Endothelial cell of umbilical vein (primary cell): ENCODE results near the gene CDKN2B-AS1.

Source experiments
- CTCF ChIP-seq, 2 donors: IDR thresholded peaks; 1 replicate in 1 of 2; 2 replicates in 1 of 2; pipeline ENCODE4 v1.5.1; 2011; ENCODE audit warnings: low read length in 2 of 2, mild to moderate bottlenecking in 2 of 2, moderate library complexity in 2 of 2, control low read depth in 1 of 2, inconsistent platforms in 1 of 2, low read depth in 1 of 2; ENCODE audit not compliant: insufficient read depth in 1 of 2; ENCODE audit errors: extremely low read depth in 1 of 2
- EZH2 ChIP-seq: IDR thresholded peaks from 2 replicates; pipeline ENCODE4 v1.6.1; 2012; ENCODE audit warnings: borderline replicate concordance, low read depth, mild to moderate bottlenecking, moderate library complexity, low read length, inconsistent platforms; ENCODE audit not compliant: severe bottlenecking
- GATA2 ChIP-seq: IDR thresholded peaks from 2 replicates; pipeline ENCODE4 v1.7.0; 2011; ENCODE audit warnings: low read depth, mild to moderate bottlenecking, moderate library complexity, mixed read lengths, low read length; ENCODE audit not compliant: insufficient read length, insufficient read depth
- JUN ChIP-seq: IDR thresholded peaks from 2 replicates; pipeline ENCODE4 v1.6.1; 2011; ENCODE audit warnings: borderline replicate concordance, low read depth; ENCODE audit not compliant: insufficient read length, insufficient read depth
- MAX ChIP-seq: IDR thresholded peaks from 2 replicates; pipeline ENCODE4 v1.6.1; 2011; ENCODE audit not compliant: insufficient read depth, insufficient read length
- POLR2A ChIP-seq: IDR thresholded peaks from 2 replicates; pipeline ENCODE4 v1.6.1; 2012; ENCODE audit warnings: low read depth, mild to moderate bottlenecking, control low read depth, low read length
- POLR2AphosphoS5 ChIP-seq: IDR thresholded peaks from 2 replicates; pipeline ENCODE4 v1.6.1; 2012; ENCODE audit warnings: low read depth, mild to moderate bottlenecking, control low read depth, low read length, moderate library complexity; ENCODE audit not compliant: insufficient read depth

GRCh38 chr9:21983561-21983935 lies 11.0 kb upstream of the CDKN2B-AS1 start:
- TF ChIP-seq MAX (no peak), CTCF (IDR thresholded peaks at IDR 0.05; ENCODE audit: extremely low read depth in 1 of 2, insufficient read depth in 1 of 2, low read depth in 1 of 2, low read length in 2 of 2) (no peak), POLR2A (no peak), EZH2 (no peak), GATA2 (no peak), POLR2AphosphoS5 (no peak), JUN (no peak)
